RCC 7860 (cell line): Measurements from ENCODE around the gene EPM2A.
"Not testable (repeated sequence)": the region's sequence is repeated elsewhere in the genome, so short reads cannot be mapped to it uniquely, and the experiment has no call there.

ENCODE experiments used
- DNase-seq: peaks from one replicate; pipeline ENCODE4 v3.0.0-alpha.2; 2015; ENCODE audit warnings: low spot score
- FAIRE-seq: peaks from 2 replicates; lab custom pipeline; 2012; peaks lifted over from hg19 to GRCh38; lab: Jason Lieb, UNC

EPM2A gene

GRCh38 chr6:145735356-145736165, at the start of gene EPM2A:
Gene EPM2A, minus strand, starts transcription at chr6:145735520. Its CDS starts 22 bp downstream, at chr6:145735498.
- FAIRE-seq (peak; percentile 25), DNase-seq (peak; percentile 51)

- DNase-seq: no peak
- FAIRE-seq: no peak
Observed at GRCh38 chr6:145784683-145785082, 49.4 kb upstream of the EPM2A start.

- FAIRE-seq: no peak
- no peak for DNase-seq
Observed at GRCh38 chr6:145783796-145784195, 48.5 kb upstream of the EPM2A start.

GRCh38 chr6:145772846-145773245, 37.5 kb upstream of the EPM2A start:
- FAIRE-seq: no peak
- DNase-seq: no peak

GRCh38 chr6:145765449-145765848, 30.1 kb upstream of the EPM2A start:
- DNase-seq: no peak
- FAIRE-seq: no peak

- DNase-seq (no peak), FAIRE-seq (no peak)
Observed at GRCh38 chr6:145763742-145764141, 28.4 kb upstream of the EPM2A start.

- FAIRE-seq (no peak), DNase-seq (no peak)
Observed at GRCh38 chr6:145761584-145761983, 26.3 kb upstream of the EPM2A start.

GRCh38 chr6:145758113-145758512, 22.8 kb upstream of the EPM2A start:
- no peak for DNase-seq
- FAIRE-seq: no peak

GRCh38 chr6:145756170-145756662, 20.9 kb upstream of the EPM2A start:
- FAIRE-seq (no peak), DNase-seq (peak; percentile 8)

- FAIRE-seq (no peak), DNase-seq (no peak)
Observed at GRCh38 chr6:145755682-145756081, 20.4 kb upstream of the EPM2A start.

- FAIRE-seq (no peak), DNase-seq (no peak)
Observed at GRCh38 chr6:145752638-145753037, 17.3 kb upstream of the EPM2A start.

- peak; percentile 30 for FAIRE-seq
- DNase-seq: peak; percentile 57
Observed at GRCh38 chr6:145749632-145750031, 14.3 kb upstream of the EPM2A start.

- no peak for FAIRE-seq
Observed at GRCh38 chr6:145745861-145746260, 10.5 kb upstream of the EPM2A start.

GRCh38 chr6:145744619-145745018, 9.3 kb upstream of the EPM2A start:
- FAIRE-seq: no peak
- DNase-seq: no peak

More at GRCh38 chr6:145745861-145746260, 10.5 kb upstream of the EPM2A start:
- no peak for DNase-seq

GRCh38 chr6:145743332-145743731, 8.0 kb upstream of the EPM2A start:
- DNase-seq (no peak), FAIRE-seq (no peak)

GRCh38 chr6:145742472-145742871, 7.2 kb upstream of the EPM2A start:
- not testable (repeated sequence) for FAIRE-seq, DNase-seq

- not testable (repeated sequence) for FAIRE-seq
Observed at GRCh38 chr6:145739685-145740084, 4.4 kb upstream of the EPM2A start.

GRCh38 chr6:145738265-145738664, 2.9 kb upstream of the EPM2A start:
- DNase-seq (no peak), FAIRE-seq (no peak)

More at GRCh38 chr6:145739685-145740084, 4.4 kb upstream of the EPM2A start:
- not testable (repeated sequence) for DNase-seq

- DNase-seq (no peak), FAIRE-seq (no peak)
Observed at GRCh38 chr6:145736661-145737144, 1.4 kb upstream of the EPM2A start.

- FAIRE-seq (peak; percentile 32), DNase-seq (peak; percentile 80)
Observed at GRCh38 chr6:145734486-145735355, 599 bp downstream of the EPM2A start.

GRCh38 chr6:145733810-145734209, 1.5 kb downstream of the EPM2A start:
- no peak for DNase-seq
- FAIRE-seq: no peak
